Suppressor macrophage treated with lipopolysaccharide for 1 hour (primary cell): ENCODE measurements around the gene DLX6.
"Not testable (repeated sequence)": the region's sequence is repeated elsewhere in the genome, so short reads cannot be mapped to it uniquely, and the experiment has no call there.

Experiments used
- DNase-seq, 3 donors: peaks; one replicate each; pipeline ENCODE4 v3.0.0-alpha.2; 2020 to 2022

The DLX6 gene

GRCh38 chr7:97024209-97025129 is 19.1 kb downstream of the DLX6 start, which contains the start of gene DLX5:
Gene DLX5, minus strand, starts transcription at chr7:97024831. Its CDS starts 208 bp downstream, at chr7:97024623.
- no peak for DNase-seq

GRCh38 chr7:97025130-97025499 is 19.8 kb downstream of the DLX6 start:
- no peak for DNase-seq

- DNase-seq = peak; percentile 37 to 45 (median 43)
Measured at GRCh38 chr7:97025983-97026714, 20.8 kb downstream of the DLX6 start.

GRCh38 chr7:97026715-97027426 is 21.5 kb downstream of the DLX6 start:
- DNase-seq = peak; percentile 67 to 76 (median 75)

- DNase-seq = peak; percentile 89 to 90 (median 89)
Measured at GRCh38 chr7:97027427-97028234, 22.3 kb downstream of the DLX6 start.

- DNase-seq = not testable (repeated sequence)
Measured at GRCh38 chr7:97034213-97034852, 29.0 kb downstream of the DLX6 start.

- DNase-seq = no peak
Measured at GRCh38 chr7:97039374-97040065, 34.2 kb downstream of the DLX6 start.

GRCh38 chr7:97043281-97043680 is 37.9 kb downstream of the DLX6 start:
- no peak for DNase-seq
